Stimulated activated CD8-positive, alpha-beta memory T cell treated with anti-CD3 and anti-CD28 coated beads, Interleukin-12 subunit alpha, Interleukin-12 subunit beta, amount 100 ng/mL, for 1 hour (primary cell): Measurements from ENCODE around the gene ZNF773.
A peak's percentile ranks its signal among the peaks of the same experiment; 100 is the strongest.
"Not testable (repeated sequence)": the region's sequence is repeated elsewhere in the genome, so short reads cannot be mapped to it uniquely, and the experiment has no call there.

Experiments
- DNase-seq: peaks from one replicate; pipeline ENCODE4 v3.0.0-alpha.2; 2020; ENCODE audit warnings: low read depth

The ZNF773 gene

DNA sequence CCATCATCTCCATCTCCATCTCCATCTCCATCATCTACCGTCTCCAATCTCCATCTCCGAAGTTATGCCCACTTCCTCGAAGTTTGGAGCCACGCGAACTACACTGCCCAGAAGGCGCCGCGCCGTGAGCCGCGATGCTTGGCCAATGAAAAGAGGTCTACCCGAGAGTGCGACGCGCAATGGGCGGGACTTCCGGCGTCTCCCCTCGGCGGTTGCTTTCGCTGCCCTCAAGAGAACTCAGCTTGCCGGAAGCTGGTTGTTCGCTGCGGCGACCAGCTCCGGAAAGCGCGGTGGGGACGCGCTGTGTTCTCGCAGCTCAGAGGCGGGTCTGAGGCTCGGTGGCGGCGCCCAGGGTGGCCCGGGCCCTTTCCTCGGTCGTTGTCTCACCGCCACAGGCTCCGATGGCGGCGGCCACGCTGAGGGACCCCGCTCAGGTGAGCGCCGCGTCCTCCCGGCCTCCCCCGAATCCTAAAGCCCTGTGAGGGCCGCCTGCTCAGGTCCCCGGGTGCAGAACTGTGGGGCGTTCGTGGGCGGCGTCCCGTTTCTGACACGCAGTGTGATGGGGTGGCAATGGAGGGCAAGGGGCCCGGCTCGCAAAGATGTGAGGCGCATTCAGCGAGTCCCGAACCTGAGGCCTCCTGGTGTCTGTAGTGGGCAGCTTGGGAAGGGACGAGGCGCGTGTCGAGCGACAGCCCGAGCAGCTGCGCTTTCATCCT lies at the start of gene ZNF773:
Gene ZNF773, plus strand, starts transcription at position 259 of the 716 bp plus-strand sequence. Its CDS starts 143 bp downstream, at position 402.
- DNase-seq = peak; percentile 94

DNA sequence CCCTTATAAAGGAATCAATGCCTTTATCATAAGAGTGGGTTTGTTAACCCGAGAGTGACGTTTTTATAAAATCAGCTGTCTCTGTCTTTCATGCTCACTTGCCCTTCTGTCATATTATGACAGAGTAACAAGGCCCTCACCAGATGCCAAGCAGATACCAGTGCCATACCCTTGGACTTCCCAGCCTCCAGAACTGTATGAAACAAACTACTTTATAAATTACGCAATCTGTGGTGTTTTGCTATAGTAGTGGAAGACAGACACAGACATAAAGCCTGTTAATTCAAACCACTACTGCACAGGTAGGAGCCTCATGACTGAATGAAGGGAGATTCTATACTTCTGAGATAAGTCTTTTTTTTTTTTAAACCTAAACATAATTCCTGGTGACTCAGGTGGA lies 47.4 kb upstream of the ZNF773 start:
- DNase-seq = no peak

DNA sequence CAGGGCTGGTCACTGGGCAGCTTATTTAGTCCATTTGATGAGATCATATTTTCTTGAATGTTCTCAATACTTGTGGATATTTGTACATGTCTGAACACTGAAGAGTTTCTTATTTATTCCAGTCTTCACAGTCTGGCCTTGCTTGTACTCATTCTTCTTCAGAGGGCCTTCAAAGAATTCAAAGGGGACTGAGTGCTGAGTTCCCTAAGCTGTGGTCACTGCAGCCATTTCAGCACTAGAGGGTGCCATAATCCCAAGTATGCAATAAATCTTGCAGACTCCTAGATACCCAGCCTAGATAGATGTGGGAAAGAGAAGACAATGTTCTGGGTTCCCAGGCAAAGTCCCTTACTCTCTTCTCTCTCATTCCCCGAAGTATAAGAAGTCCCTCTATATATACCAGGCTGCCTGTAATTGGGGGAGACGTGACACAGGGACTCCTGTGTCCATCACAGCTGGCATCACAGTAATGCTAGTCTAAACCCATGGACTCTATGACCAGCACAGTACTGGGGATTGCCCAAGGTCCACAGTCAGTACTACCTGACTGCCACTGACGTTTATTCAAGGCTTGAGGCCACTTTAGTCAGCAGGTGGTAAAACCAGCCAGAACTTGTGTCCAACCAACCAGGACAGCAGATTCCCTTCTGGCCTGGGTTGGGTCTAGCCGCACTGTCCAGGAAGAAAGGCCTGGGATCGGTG lies 33.9 kb upstream of the ZNF773 start:
- DNase-seq = no peak

DNA sequence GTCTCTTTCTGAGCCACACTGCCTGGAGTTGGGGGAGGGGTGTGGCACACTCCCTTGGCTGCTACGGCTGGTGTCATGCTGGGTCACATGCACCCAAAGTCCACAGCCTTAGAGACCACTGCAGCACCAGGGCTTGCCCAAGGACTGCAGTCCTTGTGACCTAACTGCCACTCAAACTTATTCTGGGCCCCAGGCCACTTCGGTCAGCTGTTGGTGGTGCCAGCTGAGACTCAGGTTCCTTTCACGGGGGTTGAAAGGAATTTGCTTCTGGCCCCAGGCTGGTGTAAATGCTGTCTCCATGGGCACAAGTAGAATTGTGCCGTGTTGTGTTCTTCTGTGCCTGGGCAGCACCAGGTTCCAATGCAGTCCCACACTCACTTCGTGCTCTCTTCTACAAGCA lies 33.2 kb upstream of the ZNF773 start:
- DNase-seq = no peak

DNA sequence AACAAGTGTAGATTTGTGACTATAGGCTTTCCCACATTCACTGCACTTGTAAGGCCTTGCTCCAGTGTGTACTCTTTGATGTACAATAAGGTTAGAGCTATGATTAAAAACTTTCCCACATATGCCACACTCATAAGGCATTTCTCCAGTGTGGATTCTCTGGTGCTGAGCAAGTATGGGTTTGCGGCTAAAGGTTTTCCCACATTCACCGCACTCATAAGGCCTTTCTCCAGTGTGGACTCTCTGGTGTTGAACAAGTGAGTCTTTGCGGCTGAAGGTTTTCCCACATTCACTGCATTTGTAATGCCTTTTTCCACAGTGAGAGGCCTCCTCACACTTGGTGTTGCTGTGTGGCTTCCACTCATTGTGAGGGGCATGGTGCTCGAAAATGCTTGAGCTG lies 26.1 kb upstream of the ZNF773 start:
- no peak for DNase-seq

DNA sequence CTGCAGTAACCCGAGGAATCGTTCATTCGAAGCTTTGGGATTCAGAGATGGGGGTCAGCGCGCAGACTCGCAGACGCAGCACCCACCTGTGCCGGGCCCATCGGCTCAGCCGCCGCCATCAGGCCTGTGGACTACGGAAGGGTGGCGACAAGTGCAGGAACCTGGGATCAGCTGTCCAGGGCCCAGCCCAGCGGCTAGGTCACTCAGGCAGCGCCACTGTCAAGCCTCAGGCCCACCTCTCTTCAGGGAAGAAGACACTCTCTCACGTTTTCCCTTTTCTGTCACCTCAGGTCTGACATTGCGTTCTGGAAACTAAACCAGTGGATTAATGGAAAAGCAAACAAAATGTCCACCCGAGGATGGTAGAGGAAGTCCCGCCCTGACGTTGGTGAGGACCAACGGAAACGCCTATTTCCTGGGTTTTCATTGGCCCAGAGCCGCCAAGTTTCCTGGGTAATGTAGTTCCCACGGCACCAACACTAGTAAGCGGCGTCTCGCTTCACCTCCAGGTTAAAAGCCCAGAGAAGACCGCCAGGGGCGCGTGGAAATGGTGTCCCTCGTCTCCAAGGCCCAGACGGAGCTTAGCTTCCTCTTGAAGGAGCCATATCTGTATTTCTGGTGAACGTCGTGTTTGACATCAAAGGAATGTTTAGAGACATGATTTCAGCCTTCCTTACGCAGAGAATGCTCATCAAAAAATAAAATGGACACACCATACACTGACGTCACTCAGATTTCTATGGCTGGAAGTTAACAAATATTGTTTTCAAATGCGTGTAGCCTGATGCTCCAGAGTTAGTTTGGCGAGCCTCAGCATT lies 22.3 kb upstream of the ZNF773 start, which contains the start of gene ZNF772:
Gene ZNF772, minus strand, starts transcription at position 376 of the 818 bp plus-strand sequence. Its CDS starts 257 bp downstream, at position 119.
- peak; percentile 77 for DNase-seq

DNA sequence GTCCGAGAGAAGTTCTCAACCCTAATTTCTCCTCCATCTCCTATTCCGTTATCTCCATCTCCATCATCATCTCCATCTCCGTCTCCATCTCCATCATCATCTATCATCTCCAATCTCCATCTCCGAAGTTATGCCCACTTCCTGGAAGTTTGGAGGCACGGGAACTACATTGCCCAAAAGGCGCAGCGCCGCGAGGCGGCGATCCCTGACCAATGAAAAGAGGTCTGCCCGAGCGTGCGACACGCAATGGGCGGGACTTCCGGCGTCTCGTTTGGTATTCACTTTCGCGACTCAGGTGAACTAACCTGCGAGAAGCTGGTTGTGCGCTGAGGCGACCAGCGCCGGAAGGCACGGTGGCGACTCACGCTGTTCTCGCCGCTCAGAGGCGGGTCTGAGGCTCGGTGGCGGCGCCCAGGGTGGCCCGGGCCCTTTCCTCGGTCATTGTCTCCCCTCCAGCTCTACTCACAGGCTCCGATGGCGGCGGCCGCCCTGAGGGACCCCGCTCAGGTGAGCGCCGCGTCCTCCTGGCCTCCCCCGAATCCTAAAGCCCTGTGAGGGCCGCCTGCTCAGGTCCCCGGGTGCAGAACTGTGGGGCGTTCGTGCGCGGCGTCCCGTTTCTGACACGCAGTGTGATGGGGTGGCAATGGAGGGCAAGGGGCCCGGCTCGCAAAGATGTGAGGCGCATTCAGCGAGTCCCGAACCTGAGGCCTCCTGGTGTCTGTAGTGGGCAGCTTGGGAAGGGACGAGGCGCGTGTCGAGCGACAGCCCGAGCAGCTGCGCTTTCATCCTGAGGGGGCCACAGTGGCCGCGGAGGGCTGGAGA lies 12.1 kb upstream of the ZNF773 start, which contains the start of gene ZNF419:
Gene ZNF419, plus strand, starts transcription at position 274 of the 822 bp plus-strand sequence. Its CDS starts 201 bp downstream, at position 475.
- DNase-seq = peak; percentile 92

DNA sequence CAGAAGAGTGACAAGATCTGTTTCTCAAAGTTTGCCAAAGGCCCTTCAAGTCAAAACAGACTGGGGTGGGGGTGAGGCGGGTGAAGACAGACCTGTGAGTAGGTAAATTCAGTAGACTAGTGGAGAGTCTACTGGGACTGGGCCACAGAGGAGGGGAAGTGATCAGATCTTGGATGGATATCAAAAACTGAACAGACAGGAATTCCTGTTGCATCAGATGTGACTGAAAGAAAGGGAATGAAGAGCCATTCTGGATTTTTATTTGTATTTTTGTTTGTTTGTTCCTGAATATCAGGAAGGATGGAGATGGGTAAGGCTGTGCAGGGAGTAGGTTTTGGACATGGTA lies 11.5 kb upstream of the ZNF773 start:
- DNase-seq = not testable (repeated sequence)

DNA sequence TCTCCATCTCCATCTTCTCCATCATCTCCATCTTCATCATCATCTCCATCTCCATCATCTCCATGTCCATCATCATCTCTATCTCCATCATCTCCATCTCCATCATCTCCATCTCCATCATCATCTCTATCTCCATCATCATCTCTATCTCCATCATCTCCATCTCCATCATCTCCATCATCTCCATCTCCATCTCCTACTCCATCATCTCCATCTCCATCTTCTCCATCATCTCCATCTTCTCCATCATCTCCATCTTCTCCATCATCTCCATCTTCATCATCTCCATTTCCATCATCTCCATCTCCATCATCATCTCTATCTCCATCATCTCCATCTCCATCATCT lies 432 bp upstream of the ZNF773 start:
- not testable (repeated sequence) for DNase-seq

DNA sequence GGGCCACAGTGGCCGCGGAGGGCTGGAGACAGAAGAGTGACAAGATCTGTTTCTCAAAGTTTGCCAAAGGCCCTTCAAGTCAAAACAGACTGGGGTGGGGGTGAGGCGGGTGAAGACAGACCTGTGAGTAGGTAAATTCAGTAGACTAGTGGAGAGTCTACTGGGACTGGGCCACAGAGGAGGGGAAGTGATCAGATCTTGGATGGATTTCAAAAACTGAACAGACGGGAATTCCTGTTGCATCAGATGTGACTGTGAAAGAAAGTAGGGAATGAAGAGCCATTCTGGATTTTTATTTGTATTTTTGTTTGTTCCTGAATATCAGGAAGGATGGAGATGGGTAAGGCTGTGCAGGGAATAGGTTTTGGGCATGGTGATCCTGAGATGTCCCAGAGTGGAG lies 662 bp downstream of the ZNF773 start:
- DNase-seq = not testable (repeated sequence)

DNA sequence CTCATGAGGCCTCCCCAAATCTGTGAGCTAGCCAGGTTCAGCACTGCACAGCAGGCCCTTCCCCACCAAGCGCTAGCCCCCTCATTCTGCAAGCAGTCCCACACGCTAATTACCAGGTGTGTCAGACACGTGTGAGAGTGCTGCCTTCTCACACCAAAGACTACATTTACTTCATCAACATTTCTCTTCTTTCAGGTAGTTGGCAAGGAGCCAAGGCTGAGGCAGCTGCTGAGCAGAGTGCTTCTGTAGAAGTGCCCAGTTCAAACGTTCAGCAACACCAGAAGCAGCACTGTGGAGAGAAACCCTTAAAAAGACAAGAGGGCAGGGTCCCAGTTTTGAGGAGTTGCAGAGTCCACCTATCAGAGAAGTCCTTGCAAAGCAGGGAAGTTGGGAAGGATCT lies 6.4 kb downstream of the ZNF773 start:
- no peak for DNase-seq

DNA sequence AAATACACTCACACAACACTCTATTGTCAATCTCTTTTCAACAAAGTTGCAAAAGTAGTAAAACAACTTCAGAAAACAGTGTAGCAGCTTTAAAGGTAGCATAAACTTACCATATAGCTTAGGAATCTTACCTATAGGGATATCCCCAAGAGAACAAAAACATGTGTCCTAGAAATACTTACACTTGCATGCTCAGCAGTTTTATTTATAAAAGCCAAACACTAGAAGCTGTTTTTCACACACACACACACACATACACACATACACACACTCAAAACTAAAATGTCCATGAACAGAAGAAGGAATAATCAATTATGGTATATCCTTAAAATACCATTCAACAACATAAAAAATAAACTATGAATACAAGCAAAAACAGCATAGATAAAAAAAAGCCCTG lies 11.7 kb downstream of the ZNF773 start:
- DNase-seq = no peak

DNA sequence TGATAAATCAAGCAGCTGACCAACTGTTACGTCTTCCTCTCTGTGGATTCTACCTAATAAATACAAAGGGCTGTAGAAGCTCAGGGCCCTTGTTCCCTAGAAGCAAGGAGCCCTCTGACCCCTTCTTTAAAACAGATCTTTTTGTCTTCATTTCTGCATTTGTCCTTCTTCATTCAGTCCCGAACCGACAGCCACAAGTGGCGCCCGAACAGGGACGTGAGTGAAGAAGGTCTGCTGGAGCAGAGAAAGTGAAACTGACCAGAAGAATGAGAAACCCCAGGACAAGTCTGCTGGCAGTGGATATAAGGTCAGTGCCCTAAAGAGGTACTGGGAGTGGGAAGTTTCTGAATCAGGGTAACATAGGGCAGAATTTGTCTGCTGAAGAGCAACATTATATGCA lies 13.1 kb downstream of the ZNF773 start:
- DNase-seq = no peak

DNA sequence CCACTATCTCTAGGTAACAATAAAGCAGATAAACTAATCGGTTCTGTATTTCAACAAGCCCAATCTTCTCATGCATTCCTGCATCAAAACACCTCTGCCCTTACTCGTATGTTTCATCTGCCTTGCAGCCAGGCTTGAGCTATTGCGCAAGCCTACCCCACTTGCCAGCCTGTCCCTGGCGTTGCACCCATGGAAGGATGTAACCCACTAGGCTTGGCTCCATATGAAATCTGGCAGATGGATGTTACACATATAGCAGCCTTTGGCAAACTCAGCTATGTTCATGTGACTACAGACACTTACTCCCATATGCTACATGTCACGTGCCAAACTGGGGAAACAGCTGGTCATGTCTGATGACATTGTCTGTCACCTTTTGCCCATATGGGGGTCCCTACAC lies 15.5 kb downstream of the ZNF773 start:
- no peak for DNase-seq

DNA sequence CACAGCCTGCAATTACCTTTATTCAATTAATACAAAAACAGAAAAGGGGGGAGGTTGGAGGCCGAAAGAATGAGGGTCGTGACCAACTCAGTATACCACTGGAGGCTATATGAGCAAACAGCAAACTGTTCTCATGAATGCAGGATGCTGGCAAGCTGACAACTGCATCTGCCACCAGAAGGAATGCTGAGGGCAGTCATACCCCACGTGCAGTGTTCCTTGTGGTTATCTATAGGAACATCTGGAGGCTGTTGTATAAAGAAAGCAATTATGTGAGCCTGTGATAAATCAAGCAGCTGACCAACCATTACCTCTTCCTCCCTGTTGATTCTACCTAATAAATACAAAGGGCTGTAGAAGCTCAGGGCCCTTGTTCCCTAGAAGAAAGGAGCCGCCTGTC lies 18.3 kb downstream of the ZNF773 start:
- not testable (repeated sequence) for DNase-seq

DNA sequence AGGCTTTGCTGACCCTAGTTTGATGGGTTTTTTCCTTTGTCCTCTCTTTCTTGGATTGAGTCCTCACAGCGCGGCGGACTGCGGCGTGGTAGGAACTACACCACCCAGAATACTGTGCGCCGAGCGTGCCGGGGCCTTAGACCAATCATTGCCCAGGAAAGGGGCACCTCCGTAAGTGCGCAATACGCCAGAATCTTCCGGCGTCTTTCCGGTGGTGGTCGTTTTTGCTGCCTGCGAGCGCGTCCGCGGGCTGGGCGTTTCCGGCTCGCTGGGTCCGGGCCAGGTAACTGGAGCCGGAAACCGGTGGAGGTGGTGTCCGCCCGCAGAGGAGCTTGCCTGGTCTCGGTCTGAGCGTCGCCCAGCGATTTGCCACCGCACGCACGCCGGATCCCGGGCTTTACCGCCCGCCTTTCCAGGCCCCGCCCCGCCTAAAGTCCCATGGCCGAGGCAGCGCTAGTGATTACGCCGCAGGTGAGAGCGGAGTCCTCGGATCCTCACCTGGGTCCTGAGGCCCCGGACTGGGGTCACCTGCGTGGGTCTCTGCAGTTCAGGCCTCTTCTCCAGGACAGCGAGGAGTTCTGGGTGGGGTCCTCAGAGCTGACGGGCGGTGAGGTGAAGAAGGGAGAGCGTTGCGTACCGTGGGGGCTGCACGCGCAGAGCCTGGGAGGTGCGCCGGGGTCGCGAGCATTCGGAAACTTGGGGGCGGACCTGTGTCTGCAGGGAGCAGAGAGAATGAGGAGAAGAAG lies 27.6 kb downstream of the ZNF773 start, which contains the start of gene ZNF549:
Gene ZNF549, plus strand, starts transcription at position 221 of the 746 bp plus-strand sequence. Its CDS starts 218 bp downstream, at position 439.
- DNase-seq = peak; percentile 81

DNA sequence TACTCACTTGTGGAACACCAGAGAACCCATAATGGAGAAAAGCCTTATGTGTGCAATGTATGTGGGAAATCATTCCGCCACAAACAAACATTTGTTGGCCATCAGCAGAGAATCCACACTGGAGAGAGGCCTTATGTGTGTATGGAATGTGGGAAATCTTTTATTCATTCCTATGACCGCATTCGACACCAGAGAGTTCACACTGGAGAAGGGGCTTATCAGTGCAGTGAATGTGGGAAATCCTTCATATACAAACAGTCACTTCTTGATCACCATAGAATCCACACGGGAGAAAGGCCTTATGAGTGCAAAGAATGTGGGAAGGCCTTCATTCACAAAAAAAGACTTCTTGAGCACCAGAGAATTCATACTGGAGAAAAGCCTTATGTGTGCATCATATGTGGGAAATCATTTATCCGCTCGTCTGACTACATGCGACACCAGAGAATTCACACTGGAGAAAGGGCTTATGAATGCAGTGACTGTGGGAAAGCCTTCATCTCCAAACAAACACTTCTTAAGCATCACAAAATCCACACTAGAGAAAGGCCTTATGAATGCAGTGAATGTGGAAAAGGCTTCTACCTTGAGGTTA lies 38.3 kb downstream of the ZNF773 start:
- DNase-seq = no peak

DNA sequence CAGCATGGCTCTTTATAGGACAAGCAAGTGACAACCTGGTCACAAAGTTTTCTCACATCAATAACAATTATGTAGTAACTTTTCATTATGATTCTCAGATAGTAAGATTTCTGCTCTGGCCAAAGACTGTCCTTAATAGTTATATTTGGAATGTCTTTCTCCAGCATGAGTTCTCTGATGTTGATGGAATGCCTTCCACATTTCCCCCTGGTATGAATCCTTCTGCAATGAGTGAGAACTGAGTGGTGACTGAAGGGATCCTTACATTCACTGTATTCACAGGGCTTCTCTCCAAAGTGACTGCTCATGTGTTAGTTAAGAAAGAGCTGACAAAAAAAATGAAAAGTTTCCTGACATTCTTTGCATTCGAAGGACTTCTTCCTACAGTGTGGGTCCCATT lies 46.8 kb downstream of the ZNF773 start:
- no peak for DNase-seq

DNA sequence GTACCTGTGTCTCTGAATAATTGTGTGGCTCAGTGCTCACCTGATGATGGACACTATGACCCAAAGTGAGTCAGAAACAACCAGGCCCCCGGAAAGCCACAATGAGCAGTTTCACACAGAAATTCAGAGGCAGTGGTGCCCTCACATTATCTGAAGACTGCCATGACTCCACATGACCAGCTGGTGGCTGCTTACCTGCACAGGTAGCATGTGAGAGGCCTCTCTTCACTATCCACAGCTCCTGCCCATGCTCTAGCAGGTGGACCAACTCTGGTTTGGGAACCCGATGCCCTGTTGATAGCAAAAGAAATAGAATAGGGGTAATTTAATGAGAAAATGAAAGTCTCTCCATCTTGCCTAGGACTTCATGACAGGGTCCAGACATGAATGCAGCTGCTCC lies 52.7 kb downstream of the ZNF773 start:
- DNase-seq = no peak

DNA sequence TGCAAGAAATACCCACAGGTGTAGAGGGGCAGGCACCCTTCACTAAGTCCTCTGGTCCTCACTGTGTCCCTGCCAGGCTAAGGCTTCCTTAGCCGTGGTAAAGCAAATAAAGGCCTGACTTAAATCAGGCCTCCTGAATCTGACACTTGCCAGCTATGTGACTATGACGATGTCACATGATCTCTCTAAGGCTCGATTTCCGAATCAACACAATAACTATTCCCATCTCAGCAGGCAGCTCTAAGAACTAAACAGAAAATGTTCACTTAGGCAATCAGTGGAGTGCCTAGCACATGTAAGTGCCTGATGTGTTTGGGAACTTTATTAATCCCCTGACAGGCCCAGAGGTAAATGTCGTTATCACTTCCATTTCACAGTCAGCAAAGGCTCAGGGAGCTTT lies 57.9 kb downstream of the ZNF773 start:
- no peak for DNase-seq
